ENCODE results near the gene SLC47A2.

Gene SLC47A2

GRCh38 chr17:19728084-19728495 is 11.7 kb upstream of the SLC47A2 start:
- in situ Hi-C loops (cut with HindIII; ENCODE audit: low sequenced_read_pairs): no loop called here

GRCh38 chr17:19727501-19728078 is 11.2 kb upstream of the SLC47A2 start:
- in situ Hi-C loops (cut with HindIII; ENCODE audit: low sequenced_read_pairs): no loop called here

GRCh38 chr17:19726631-19727376 is 10.4 kb upstream of the SLC47A2 start:
- in situ Hi-C loops (cut with HindIII; ENCODE audit: low sequenced_read_pairs): no loop called here

DNA sequence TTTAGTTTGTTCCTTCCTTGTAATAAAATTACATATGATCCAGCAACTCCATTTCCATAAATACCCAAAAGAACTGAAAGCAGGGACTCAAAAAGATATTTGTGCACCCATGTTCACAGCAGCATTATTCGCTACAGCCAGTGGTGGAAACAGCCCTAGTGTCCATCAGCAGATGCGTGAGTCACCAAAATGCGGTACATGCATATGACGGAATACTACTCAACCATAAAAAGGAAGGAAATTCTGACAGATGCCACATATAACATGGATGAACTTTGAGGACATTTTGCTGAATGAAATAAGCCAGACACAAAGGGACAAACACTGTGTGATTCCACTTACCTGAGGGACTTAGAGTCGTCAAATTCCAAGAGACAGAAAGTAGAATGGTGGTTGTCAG is 9.1 kb upstream of the SLC47A2 start:
- in situ Hi-C loops (cut with HindIII; ENCODE audit: low sequenced_read_pairs): no loop called here

DNA sequence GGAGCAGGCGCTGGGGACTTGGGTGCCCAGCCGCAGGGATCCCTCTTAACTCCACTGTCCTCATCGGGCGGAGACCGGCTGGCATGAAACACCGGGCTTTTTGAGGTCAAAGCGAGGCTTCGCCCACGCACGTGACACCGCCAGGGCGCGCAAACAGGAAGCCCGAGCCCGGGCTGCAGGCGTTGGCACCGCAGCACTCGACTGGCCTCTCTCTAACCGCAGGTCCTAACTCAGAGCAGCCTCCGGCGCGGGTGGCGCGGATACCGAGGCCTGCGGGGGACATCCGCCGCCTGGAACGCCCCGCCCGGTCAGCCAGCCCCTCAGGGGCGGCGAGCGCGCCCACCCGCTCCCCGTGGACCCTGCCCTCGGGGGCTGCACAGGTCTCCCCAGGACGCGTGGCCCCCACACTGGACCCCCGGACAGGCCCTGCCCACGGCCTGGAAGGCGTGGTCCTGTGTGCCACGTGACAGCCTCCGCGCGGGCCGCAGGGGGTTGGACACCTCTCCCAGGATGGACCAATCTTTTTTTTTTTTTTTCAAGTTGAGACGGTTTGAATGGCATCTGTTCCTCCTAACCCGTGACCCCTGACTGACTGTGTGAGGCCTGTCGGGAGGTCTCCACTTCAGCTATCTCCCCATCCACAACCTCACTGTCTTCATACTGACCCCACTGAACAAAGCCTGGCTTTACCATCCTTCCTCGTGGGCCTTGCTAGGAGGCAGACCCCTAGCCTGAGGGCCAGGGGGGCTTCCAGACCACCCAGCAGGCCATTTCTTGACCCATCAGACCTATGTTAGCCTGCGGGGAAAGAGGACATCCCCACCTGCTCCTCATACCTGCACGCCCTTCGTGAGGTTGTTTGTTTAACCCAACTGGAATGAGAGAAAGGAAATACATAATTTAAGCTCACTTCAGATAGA is 8.4 kb upstream of the SLC47A2 start:
- in situ Hi-C loops (cut with HindIII; ENCODE audit: low sequenced_read_pairs): no loop called here

DNA sequence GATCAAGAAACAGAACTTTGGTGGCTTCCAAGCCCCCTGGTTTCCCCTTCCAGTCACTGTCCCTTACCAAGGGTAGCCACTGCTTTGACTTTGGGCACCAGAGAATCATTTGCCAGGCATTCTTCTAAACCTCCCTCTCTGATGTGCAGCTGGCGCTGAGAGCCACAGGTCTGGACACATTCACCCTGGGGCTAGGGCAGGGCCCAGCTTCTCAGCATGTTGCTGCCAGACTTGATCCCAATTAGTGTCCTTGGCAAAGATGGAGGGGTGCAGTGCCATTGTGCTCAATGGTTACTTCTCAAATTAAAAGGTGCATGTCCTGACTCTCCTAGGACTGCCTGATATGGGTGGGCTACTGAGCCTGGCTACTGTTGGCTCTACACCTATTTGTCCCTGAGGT is 7.6 kb upstream of the SLC47A2 start:
- in situ Hi-C loops (cut with HindIII; ENCODE audit: low sequenced_read_pairs): no loop called here

- in situ Hi-C loops (cut with HindIII; ENCODE audit: low sequenced_read_pairs): no loop called here
Measured at GRCh38 chr17:19720631-19721426, 4.4 kb upstream of the SLC47A2 start.

DNA sequence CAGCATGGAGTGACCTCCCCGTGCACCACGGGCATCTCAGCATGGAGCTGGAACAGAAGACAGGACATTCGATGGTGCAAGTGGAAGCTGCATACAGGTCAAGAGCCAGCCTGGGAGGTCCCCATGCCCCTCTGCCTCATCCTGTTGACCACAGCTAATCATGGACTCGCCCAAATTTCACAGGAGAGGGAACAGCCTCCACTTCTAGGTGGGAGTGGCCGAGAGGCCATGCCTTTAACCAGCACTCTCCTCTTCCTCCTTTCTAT is 3.8 kb upstream of the SLC47A2 start:
- in situ Hi-C loops (cut with HindIII; ENCODE audit: low sequenced_read_pairs): no loop called here

GRCh38 chr17:19719355-19720209 is 3.2 kb upstream of the SLC47A2 start:
- in situ Hi-C loops (cut with HindIII; ENCODE audit: low sequenced_read_pairs): no loop called here

DNA sequence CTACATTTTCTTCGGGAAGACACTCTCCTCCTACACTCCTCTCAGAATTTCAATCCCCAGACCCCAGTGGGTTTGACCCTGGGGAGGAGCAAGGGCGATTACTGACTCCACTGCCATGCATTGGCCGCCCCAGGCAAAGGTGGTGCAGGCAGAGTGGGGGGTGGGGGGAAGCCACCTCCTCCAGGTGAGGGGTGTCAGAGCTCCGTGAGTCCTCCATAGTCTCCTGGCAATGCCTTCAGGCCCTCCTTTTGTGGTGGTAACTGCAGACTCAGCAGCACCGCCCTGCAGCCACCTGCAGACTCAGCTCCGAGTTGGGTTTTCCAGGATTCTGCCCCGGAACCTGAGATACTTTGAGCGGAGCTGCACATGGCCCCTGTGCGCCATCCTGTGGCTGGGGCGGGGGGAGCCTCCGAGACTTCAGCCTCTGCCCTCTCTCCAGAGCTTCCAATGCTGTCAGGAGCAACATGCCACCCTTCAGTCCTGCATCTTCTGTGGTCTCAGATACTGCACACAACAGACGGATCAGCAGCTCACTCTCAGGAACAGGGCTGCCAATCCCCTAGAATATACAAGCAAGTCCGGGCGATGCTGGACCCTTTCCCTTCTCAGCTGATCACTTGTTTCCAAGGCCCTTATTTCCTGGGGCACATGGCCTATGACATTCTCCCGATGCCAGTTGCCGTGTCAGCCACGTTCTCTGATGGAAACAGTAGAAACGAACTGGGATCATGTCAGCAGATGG is 2.4 kb upstream of the SLC47A2 start:
- in situ Hi-C loops (cut with HindIII; ENCODE audit: low sequenced_read_pairs): no loop called here

DNA sequence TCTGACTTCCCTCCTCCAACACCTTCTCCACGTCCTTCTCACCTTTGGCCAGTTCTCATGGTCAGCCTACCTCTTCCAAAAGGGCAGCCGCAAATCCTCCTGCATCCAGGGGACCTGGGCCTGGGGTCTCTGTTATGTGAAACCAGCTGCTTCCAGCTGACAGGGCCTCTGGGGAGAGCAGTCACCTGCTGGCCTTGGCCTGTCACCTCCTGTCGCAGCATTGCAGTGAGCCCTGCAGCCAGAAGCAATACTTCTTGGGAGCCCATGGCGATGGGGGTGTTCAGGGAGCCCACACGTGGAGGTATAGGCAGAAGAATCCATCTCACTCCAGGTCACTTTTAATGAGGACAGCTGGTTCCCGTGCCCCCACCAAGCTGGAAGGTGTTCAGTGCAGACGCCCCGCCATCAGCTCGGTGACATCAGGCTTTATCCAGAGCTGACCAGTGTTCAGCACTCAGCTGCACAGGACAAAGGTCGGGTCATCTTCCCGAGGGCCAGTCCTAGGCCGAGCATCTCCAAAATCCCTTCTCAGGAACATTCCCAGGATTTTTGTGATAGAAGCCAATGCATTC is 1.7 kb upstream of the SLC47A2 start:
- in situ Hi-C loops (cut with HindIII; ENCODE audit: low sequenced_read_pairs): no loop called here

- in situ Hi-C loops (cut with HindIII; ENCODE audit: low sequenced_read_pairs): no loop called here
Measured at GRCh38 chr17:19717411-19717908, 1.1 kb upstream of the SLC47A2 start.

DNA sequence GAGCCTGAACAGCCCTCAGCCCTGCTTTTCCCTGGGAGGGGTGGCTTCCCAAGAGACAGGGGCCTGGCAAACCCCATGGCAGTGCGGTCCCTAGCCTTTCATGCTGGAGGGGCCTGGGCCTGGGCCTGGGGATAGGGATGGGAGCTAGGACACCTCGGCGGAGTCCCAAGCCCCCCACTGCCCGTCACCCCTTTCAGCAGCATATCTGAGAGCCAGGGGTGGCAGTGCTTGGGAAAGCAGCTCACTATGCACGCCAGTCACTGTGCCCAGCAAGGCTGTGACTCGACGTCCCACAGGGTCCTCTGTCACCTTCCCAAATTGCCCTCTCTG is 612 bp upstream of the SLC47A2 start:
- in situ Hi-C loops (cut with HindIII; ENCODE audit: low sequenced_read_pairs): no loop called here

DNA sequence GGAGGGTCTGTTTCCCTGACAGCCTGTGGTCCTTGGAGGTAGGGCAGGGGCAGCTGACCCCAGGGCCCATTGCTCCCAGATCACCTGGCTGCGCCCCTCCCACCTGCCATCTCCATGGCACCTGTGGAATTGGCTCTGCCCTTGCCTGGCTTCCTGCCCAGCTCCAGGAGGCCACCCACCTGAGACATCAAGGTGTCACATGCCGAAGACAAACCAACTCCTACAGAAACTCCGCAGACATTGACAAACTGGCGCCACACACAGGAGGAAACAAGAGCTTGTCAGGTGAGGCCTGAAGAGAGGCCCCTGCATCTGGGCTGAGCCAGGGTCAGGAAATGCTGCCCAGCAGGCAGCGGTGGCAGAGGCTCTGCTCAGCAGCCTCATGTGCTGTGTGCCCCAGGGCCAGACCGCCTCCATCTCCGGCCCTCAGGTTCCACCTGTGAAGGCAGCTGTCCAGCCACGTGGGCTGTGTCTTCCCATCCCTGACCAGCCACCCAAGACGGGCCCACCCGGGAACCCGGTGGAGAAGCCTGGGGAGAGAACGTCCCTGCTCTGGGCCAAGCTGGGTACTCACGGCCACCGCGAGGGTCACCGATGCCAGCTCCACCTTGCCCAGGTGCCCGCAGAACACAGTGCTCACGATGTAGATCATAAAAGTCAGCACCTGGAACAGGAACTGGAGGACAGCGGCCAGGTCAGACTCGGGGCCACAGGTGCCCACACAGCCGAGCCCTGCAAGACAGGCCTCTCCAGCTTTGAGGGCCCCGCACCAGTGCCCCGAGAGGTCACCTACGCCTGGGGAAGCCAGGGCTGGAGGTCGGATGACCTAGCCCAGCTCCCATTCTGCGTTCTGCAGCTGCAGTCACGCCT is 1.6 kb downstream of the SLC47A2 start:
- in situ Hi-C loops (cut with HindIII; ENCODE audit: low sequenced_read_pairs): no loop called here

DNA sequence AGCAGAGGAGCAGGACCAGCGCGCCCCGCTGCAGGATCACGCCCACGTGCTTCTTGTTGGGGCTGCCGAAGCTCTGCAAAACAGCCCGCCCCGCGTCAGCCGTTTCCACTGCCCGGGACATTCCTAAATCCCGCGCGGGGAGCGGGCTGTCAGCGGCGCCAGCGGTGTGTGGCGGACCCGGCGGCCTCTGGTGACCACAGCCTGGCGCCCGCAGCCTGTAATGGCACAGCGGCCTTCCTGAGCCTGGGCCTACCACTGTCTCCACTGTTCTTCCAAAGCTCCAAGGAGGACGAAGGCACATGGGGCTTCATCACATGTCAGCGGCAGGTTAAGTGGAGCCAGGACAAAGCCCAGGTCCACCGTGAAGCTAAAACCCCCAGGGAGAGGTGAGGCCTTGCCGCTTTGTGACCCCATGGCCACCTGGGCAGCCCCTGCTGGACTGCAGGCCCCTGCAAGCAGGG is 2.5 kb downstream of the SLC47A2 start:
- in situ Hi-C loops (cut with HindIII; ENCODE audit: low sequenced_read_pairs): no loop called here

DNA sequence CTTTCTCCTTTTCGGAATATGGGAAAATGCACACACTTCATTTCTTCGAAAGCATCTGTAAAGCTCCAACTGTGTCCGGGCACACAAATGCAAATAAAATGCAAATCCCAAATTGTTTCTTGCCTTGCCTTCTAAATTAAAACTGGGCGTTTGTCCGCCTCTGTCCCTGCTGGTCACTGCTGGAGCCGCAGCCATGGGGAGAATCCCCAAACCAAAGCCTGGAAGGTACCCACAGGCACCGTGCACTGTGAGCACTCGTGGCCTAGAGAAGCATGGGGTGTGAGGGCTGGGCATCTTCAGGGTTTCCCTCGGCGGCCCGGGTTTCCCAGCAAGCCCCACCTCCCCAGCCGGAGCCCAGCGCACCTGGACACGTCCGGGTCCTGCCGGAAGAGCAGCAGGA is 2.9 kb downstream of the SLC47A2 start:
- in situ Hi-C loops (cut with HindIII; ENCODE audit: low sequenced_read_pairs): no loop called here

- in situ Hi-C loops (cut with HindIII; ENCODE audit: low sequenced_read_pairs): no loop called here
Measured at GRCh38 chr17:19712436-19713004, 3.9 kb downstream of the SLC47A2 start.

DNA sequence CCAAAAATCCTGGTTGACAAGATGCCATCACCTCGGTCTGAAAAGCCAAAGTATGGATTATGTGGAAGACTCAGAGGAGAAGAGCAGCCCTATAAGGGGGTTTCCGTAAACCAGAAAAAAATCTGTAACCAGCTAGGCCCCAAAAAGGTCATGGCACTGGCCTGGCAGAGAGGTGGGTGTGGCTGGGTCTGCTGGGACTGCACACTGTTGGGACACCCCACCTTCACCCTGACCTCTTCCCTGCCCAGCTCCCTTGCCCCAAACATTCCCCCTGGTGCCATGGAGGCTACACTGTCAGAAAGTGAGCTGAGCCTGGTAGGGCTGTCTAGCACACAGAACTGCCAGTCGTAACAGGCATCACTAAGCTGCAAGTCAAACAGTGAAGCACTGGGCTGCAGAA is 6.5 kb downstream of the SLC47A2 start:
- in situ Hi-C loops (cut with HindIII; ENCODE audit: low sequenced_read_pairs): no loop called here

All from DLD1 (cell line).